GM19023 (cell line): ENCODE data around the gene OSER1.
A peak's percentile ranks its signal among the peaks of the same experiment; 100 is the strongest.
"Not testable (repeated sequence)": the region's sequence is repeated elsewhere in the genome, so short reads cannot be mapped to it uniquely, and the experiment has no call there.

Source experiments
- ATAC-seq: cut with Tn5 transposase; IDR thresholded peaks from one replicate; pipeline ENCODE4 v1.9.1; 2021; ENCODE audit warnings: mild to moderate bottlenecking, moderate library complexity; ENCODE audit not compliant: unreplicated experiment

OSER1 gene

GRCh38 chr20:44210406-44211176, at the start of gene OSER1:
OSER1 (minus strand) TSS chr20:44210771; CDS start chr20:44206957, 3,814 bp downstream.
- ATAC-seq = peak; percentile 76

GRCh38 chr20:44258226-44258890, 47.8 kb upstream of the OSER1 start:
- no peak for ATAC-seq

GRCh38 chr20:44256961-44257360, 46.4 kb upstream of the OSER1 start:
- no peak for ATAC-seq

- no peak for ATAC-seq
Measured at GRCh38 chr20:44255942-44256341, 45.4 kb upstream of the OSER1 start.

DNA sequence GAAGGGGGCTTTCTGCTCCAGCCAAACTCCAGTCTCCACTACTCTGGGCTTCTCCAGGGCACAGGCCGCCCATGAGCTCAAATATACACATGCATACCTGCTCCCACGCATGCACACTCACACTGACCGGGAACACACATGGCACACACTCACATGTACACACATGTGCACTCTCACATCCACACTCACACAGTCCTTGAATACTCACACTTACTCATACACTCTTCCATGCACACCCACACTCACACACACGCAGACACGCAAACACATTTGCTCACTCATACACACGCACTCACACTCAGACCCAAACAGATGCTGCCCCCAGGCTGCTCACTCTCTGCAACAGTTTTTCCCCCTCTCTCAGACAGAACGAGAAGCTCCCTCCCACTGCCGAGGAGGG, 43.5 kb upstream of the OSER1 start:
- ATAC-seq = no peak

GRCh38 chr20:44253528-44253927, 43.0 kb upstream of the OSER1 start:
- no peak for ATAC-seq

DNA sequence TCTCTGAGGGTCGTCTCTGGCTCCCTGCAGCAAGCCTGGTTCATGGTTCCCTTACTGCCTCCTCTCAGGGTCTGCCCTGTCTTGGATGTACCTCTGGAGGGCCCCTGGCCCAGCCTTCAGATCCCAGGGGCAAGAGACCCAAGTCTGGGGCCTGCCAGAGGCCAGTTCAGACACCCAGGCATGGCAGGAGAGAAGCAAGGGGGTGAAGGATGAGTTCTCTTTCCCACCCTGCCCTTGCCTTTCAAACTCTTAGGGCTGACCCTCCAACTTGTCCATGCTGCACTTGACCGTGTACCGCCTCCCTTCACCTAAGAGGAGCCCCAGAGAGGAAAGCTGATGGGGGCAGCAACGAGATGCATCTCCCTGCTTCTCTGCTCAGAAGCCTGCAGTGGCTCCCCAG, 40.7 kb upstream of the OSER1 start:
- ATAC-seq = no peak

DNA sequence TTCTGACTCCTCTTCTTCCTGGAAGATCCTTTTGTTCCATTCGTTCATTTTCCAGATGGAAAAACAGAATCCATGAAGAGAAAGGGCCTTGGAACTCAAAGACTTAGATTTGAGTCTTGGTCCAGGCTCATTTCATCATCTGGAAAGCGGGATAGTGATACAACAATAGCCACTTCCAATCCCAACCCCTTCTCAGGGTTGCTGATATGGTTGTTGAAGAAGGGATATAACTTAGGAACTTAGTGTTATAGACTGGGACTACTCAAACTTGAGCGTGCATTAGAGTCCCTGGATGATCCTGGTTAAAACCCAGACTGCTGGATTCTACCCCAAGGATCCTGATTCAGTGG, 37.8 kb upstream of the OSER1 start:
- ATAC-seq = no peak

DNA sequence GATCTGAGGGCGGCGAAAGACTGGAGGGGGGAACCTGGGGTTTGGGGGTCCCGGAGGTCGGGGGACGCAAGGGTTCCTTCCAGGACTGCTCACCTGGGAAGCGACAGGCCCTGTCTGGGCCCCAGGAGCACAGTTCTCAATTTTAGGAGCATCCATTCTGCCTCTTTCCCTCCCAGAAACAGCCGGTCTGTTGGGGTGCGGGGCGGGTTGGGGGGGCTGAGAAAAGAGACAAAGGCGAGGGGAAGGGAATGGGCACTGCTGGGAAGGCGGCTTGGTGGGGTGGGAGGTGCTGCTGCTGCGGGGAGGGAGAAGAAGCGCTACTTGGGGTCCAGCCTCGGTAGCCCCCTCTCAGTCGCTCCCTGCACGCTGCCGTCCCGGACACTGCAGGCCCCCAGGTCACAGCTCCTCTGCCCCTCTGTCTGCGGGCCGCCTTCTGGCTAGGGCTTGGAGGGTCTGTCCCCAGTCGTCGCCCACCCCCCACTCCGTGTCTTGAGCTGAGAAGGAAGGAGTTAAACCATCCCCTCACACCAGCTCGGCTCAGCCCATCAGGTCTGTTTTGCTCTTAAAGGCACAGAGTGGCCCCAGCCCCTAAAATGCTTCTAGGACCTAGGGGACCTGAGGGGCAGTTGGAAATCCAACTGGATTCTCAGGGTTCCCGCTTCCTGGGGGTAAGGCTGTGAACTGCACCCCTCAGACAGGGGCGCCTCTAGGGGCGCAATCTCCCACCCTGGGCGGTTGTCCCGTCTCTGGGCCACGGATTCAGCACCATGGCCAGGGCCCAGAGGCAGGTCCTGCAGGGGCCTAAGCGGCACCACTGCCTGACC, 37.2 kb upstream of the OSER1 start:
- no peak for ATAC-seq

- ATAC-seq = no peak
Measured at GRCh38 chr20:44247131-44247571, 36.6 kb upstream of the OSER1 start, which contains the start of gene GDAP1L1. GDAP1L1 (plus strand) TSS chr20:44247308; CDS start chr20:44247335, 27 bp downstream.

DNA sequence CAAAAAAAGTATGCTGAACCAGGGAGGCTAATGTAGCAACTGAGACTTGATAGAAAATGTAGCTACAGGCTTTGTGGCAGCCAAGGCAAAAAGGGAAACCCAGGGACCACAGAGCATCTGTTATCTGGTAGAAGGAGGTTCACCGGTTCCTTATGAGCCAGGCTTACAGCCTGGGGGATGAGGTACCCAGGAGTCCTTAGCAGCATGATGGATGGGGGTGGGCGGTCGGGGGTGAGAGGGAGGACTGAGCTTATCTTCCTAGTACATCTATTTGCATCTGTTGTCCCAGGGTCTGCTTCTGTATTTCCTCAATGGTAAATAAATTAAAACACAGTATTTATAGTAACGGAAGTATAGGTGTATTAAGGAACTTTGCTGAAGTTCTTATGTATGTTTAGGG, 35.4 kb upstream of the OSER1 start:
- ATAC-seq = no peak

DNA sequence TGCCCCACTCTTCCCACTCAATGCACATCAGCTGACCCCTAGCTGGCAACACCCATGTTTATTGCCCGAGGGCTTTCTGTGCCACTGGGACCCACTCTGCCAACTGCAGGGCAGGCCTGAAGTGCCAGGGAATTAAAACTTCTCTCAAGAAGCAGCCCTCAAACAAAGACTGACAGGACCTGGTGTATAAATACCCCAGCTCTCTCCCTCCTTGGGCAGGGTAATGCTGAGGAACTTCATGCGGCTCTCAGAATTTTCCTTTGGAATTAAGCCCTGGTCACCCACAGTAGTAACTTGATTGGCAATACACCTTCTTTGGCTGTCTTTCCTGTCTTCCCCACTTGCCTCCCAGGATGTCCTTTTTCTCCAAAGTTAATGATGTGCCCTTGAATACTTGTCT, 31.2 kb upstream of the OSER1 start:
- ATAC-seq = no peak

GRCh38 chr20:44236840-44237239, 26.3 kb upstream of the OSER1 start:
- not testable (repeated sequence) for ATAC-seq

GRCh38 chr20:44235702-44236101, 25.1 kb upstream of the OSER1 start:
- ATAC-seq = no peak

- no peak for ATAC-seq
Measured at GRCh38 chr20:44234566-44235317, 24.2 kb upstream of the OSER1 start.

DNA sequence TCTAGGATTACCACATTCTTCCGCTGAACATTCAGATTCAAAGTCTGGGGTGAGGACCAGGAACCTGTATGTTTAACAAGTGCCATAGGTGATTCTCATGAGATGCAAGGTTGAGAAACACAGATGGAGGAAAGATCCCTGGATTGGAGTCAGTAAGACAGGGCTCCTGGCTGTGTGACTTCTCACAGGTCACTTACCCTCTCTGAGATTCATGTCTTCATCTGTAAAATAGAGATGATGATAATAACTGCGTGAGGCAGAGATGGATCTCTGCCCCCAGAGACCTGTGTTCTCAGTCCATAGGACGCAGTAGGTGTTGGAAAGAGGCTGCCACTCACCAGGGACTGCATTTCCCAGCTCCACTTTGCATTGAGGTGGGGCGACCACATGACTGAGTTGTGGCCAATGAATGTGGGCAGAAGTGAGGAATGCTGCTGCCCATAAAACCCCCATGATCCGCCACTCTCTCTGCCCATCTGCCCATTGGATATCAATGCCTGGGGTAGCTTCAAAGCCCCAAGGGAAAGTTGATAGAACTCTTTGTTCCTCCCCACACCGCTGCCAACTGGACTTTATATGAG, 23.0 kb upstream of the OSER1 start:
- no peak for ATAC-seq

- ATAC-seq = not testable (repeated sequence)
Measured at GRCh38 chr20:44232469-44232856, 21.9 kb upstream of the OSER1 start.

GRCh38 chr20:44231713-44232468, 21.3 kb upstream of the OSER1 start:
- ATAC-seq = no peak

DNA sequence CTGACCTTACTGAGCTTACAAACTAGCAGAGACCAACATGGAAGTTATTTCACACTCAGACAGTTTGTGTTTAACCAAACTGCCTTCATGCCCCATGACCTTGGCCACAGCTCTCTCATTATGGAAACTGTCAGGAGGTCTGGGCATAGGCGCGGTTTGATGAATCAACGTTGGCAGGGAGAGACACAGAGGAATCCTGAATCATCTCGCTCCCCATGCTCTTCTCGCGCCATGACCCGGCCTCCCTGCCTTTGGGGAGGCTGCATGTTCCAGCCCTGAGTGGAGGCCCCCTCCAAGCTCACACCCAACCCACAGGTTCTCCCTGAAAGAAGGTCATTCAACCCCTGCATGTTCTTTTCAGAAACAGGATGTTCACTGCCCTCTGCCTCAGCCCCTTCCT, 20.6 kb upstream of the OSER1 start:
- ATAC-seq = no peak
